ENCODE results near the gene OR2D2.

- TF ChIP-seq CTCF (IDR thresholded peaks at IDR 0.05): no peak
- TF ChIP-seq POLR2A (IDR thresholded peaks at IDR 0.05): no peak
Observed at GRCh38 chr11:6941970-6942369, 49.7 kb upstream of the OR2D2 start.
